SK-N-SH treated with all-trans-retinoic acid at 6 μM for 48 hours (cell line): ENCODE measurements around the gene RRAD.

Experiments used
- ATAC-seq: fragments of 200-7000 bp; cut with Tn5 transposase; 3 replicates; pipeline ENCODE4 v1.9.1; 2020; ENCODE audit warnings: mild to moderate bottlenecking, moderate library complexity
- ARNTL ChIP-seq: fragments of 450-650 bp; formaldehyde crosslinking; IDR thresholded peaks from 2 replicates; pipeline ENCODE4 v1.5.0; 2020; ENCODE audit warnings: low read depth, mild to moderate bottlenecking, moderate library complexity, borderline replicate concordance
- BACH2 ChIP-seq: fragments of 250-450 bp; sonication (Bioruptor Pico); IDR thresholded peaks from 2 replicates; pipeline ENCODE4 v1.9.0; 2021; ENCODE audit warnings: mild to moderate bottlenecking, borderline replicate concordance
- CREB5 ChIP-seq: fragments of 250-450 bp; sonication (Bioruptor Pico); IDR thresholded peaks from 2 replicates; pipeline ENCODE4 v1.5.1; 2020; ENCODE audit warnings: low read depth, mild to moderate bottlenecking, moderate library complexity
- CSDC2 ChIP-seq: fragments of 250-450 bp; sonication (Bioruptor Pico); IDR thresholded peaks from 2 replicates; pipeline ENCODE4 v1.5.0; 2020; ENCODE audit warnings: mild to moderate bottlenecking, moderate library complexity
- CSRNP3 ChIP-seq: fragments of 250-450 bp; sonication (Bioruptor Pico); IDR thresholded peaks from 2 replicates; pipeline ENCODE4 v1.5.1; 2021; ENCODE audit warnings: mild to moderate bottlenecking, moderate library complexity
- ESRRG ChIP-seq: fragments of 250-450 bp; sonication (Bioruptor Pico); IDR thresholded peaks from 2 replicates; pipeline ENCODE4 v1.6.1; 2021; ENCODE audit warnings: mild to moderate bottlenecking
- GLIS3 ChIP-seq: fragments of 250-450 bp; sonication (Bioruptor Pico); IDR thresholded peaks from 2 replicates; pipeline ENCODE4 v1.5.0; 2020; ENCODE audit warnings: mild to moderate bottlenecking, moderate library complexity
- ISL1 ChIP-seq: fragments of 250-450 bp; sonication (Bioruptor Pico); IDR thresholded peaks from 2 replicates; pipeline ENCODE4 v2.1.2; 2022; ENCODE audit warnings: mild to moderate bottlenecking, moderate library complexity
- OSR1 ChIP-seq: fragments of 250-450 bp; sonication (Bioruptor Pico); IDR thresholded peaks from 2 replicates; pipeline ENCODE4 v1.8.0; 2022; ENCODE audit warnings: moderate library complexity, mild to moderate bottlenecking, inconsistent platforms
- PATZ1 ChIP-seq: fragments of 250-450 bp; sonication (Bioruptor Pico); IDR thresholded peaks from 2 replicates; pipeline ENCODE4 v1.8.0; 2020; ENCODE audit warnings: mild to moderate bottlenecking, moderate library complexity, borderline replicate concordance
- POU6F1 ChIP-seq: fragments of 250-450 bp; sonication (Bioruptor Pico); IDR thresholded peaks from 2 replicates; pipeline ENCODE4 v1.8.0; 2021; ENCODE audit warnings: low read depth, mild to moderate bottlenecking, moderate library complexity, borderline replicate concordance
- PPARA ChIP-seq: fragments of 250-450 bp; sonication (Bioruptor Pico); IDR thresholded peaks from 2 replicates; pipeline ENCODE4 v1.5.0; 2020; ENCODE audit warnings: mild to moderate bottlenecking, borderline replicate concordance
- SNAI2 ChIP-seq: fragments of 250-450 bp; sonication (Bioruptor Pico); IDR thresholded peaks from 2 replicates; pipeline ENCODE4 v1.5.0; 2020; ENCODE audit warnings: mild to moderate bottlenecking, moderate library complexity
- TCF4 ChIP-seq: fragments of 250-450 bp; sonication (Bioruptor Pico); IDR thresholded peaks from 2 replicates; pipeline ENCODE4 v1.8.0; 2021; ENCODE audit warnings: mild to moderate bottlenecking, moderate library complexity, borderline replicate concordance
- TOX ChIP-seq: fragments of 250-450 bp; sonication (Bioruptor Pico); IDR thresholded peaks from 2 replicates; pipeline ENCODE4 v1.8.0; 2021; ENCODE audit warnings: mild to moderate bottlenecking, moderate library complexity, borderline replicate concordance
- TSHZ2 ChIP-seq: fragments of 250-450 bp; sonication (Bioruptor Pico); IDR thresholded peaks from 2 replicates; pipeline ENCODE4 v1.5.0; 2020; ENCODE audit warnings: mild to moderate bottlenecking, moderate library complexity
- ZC3H10 ChIP-seq: fragments of 250-450 bp; sonication (Bioruptor Pico); IDR thresholded peaks from 2 replicates; pipeline ENCODE4 v1.5.1; 2021; ENCODE audit warnings: mild to moderate bottlenecking, moderate library complexity
- ZFP3 ChIP-seq: fragments of 250-450 bp; sonication (Bioruptor Pico); IDR thresholded peaks from 2 replicates; pipeline ENCODE4 v1.5.0; 2020; ENCODE audit warnings: mild to moderate bottlenecking, moderate library complexity
- ZFP30 ChIP-seq: fragments of 450-650 bp; formaldehyde crosslinking; IDR thresholded peaks from 2 replicates; pipeline ENCODE4 v1.5.0; 2022; ENCODE audit warnings: mild to moderate bottlenecking, moderate library complexity
- ZNF8 ChIP-seq: fragments of 450-650 bp; formaldehyde crosslinking; IDR thresholded peaks from 2 replicates; pipeline ENCODE4 v1.5.0; 2020; ENCODE audit warnings: mild to moderate bottlenecking, moderate library complexity

Gene RRAD

GRCh38 chr16:66942981-66943380 lies 17.6 kb upstream of the RRAD start (continued):
- TF ChIP-seq ESRRG (no peak), ARNTL (CRISPR knock-in tag) (no peak), BACH2 (CRISPR knock-in tag) (no peak)

- TF ChIP-seq OSR1 (CRISPR knock-in tag) (no peak), POU6F1 (no peak), ZC3H10 (no peak), TOX (no peak), TSHZ2 (CRISPR knock-in tag) (no peak), CREB5 (no peak), ZFP3 (CRISPR knock-in tag) (no peak), ISL1 (CRISPR knock-in tag) (no peak), ZNF8 (CRISPR knock-in tag) (no peak), ZFP30 (no peak), TCF4 (no peak), ESRRG (no peak), BACH2 (CRISPR knock-in tag) (no peak), GLIS3 (CRISPR knock-in tag) (no peak)
- ATAC-seq, result no peak
Measured at GRCh38 chr16:66940236-66940635, 14.9 kb upstream of the RRAD start.

- TF ChIP-seq OSR1 (CRISPR knock-in tag) (no peak), POU6F1 (no peak), TCF4 (no peak), ZNF8 (CRISPR knock-in tag) (no peak), ZFP30 (no peak), PPARA (CRISPR knock-in tag) (no peak), PATZ1 (CRISPR knock-in tag) (no peak), CSDC2 (CRISPR knock-in tag) (no peak)
- no peak for ATAC-seq
Measured at GRCh38 chr16:66939366-66939765, 14.0 kb upstream of the RRAD start.

- no peak for ATAC-seq
- TF ChIP-seq SNAI2 (CRISPR knock-in tag), result no peak
- TF ChIP-seq CSRNP3 (CRISPR knock-in tag), result no peak
- TF ChIP-seq BACH2 (CRISPR knock-in tag), result no peak
- TF ChIP-seq ZFP30, result no peak
- TF ChIP-seq TCF4, result no peak
- no peak for TF ChIP-seq POU6F1
- no peak for TF ChIP-seq PPARA (CRISPR knock-in tag)
- no peak for TF ChIP-seq ZFP3 (CRISPR knock-in tag)
- TF ChIP-seq TOX, result no peak
- no peak for TF ChIP-seq ZC3H10
- TF ChIP-seq ARNTL (CRISPR knock-in tag), result no peak
Measured at GRCh38 chr16:66937725-66938337, 12.5 kb upstream of the RRAD start.
